HEK293 (cell line): ENCODE measurements around the gene SULT4A1.
A peak's percentile ranks its signal among the peaks of the same experiment; 100 is the strongest.

Experiments used
- CTCF ChIA-PET: fragments of 350-600 bp; formaldehyde crosslinking; extraction: SDS; loops from one replicate; lab custom pipeline; 2021; ENCODE audit warnings: antibody characterized with exemption; lab: Yijun Ruan, JAX
- POLR2A ChIA-PET: fragments of 300-600 bp; formaldehyde crosslinking; extraction: SDS; loops from one replicate; lab custom pipeline; 2020; ENCODE audit warnings: antibody characterized with exemption, inconsistent platforms; lab: Yijun Ruan, JAX
- H3K27ac ChIP-seq: fragments of 200-500 bp; sonication (Bioruptor generic); 2 replicates; pipeline ENCODE4 v1.5.1; 2014; ENCODE audit warnings: low read depth, low read length, control low read depth, inconsistent platforms; ENCODE audit errors: extremely low read depth
- H3K36me3 ChIP-seq, 2 experiments: fragments of 200-500 bp in 1 of 2; sonication (Bioruptor generic) in 1 of 2; 1 replicate in 1 of 2; 2 replicates in 1 of 2; pipeline ENCODE4 v1.5.1; 2014 to 2017; ENCODE audit warnings: inconsistent platforms in 2 of 2, low read length in 2 of 2; ENCODE audit not compliant: control insufficient read depth in 2 of 2, insufficient read depth in 1 of 2
- H3K4me1 ChIP-seq: fragments of 200-500 bp; sonication (Bioruptor generic); 2 replicates; pipeline ENCODE4 v1.5.1; 2014; ENCODE audit warnings: mild to moderate bottlenecking, low read length, inconsistent platforms; ENCODE audit not compliant: control insufficient read depth, insufficient read depth
- H3K4me3 ChIP-seq: 2 replicates; pipeline ENCODE4 v1.5.1; 2011; ENCODE audit warnings: low read depth, mild to moderate bottlenecking, control low read depth, low read length, moderate library complexity
- H3K9me3 ChIP-seq: fragments of 200-500 bp; sonication (Bioruptor generic); 2 replicates; pipeline ENCODE4 v1.5.1; 2014; ENCODE audit warnings: low read depth, low read length, inconsistent platforms; ENCODE audit not compliant: control insufficient read depth, insufficient read depth
- IKZF3 ChIP-seq: fragments of 450-650 bp; IDR thresholded peaks from 2 replicates; pipeline ENCODE4 v1.5.0; 2018; ENCODE audit warnings: missing biosample characterization, mild to moderate bottlenecking, missing genetic modification characterization, moderate library complexity
- SALL2 ChIP-seq: fragments of 450-650 bp; formaldehyde crosslinking; IDR thresholded peaks from 2 replicates; pipeline ENCODE4 v1.5.0; 2017; ENCODE audit warnings: missing biosample characterization, mild to moderate bottlenecking, missing genetic modification characterization, borderline replicate concordance
- SCRT2 ChIP-seq: fragments of 450-650 bp; formaldehyde crosslinking; IDR thresholded peaks from 2 replicates; pipeline ENCODE4 v1.5.1; 2016; ENCODE audit warnings: missing biosample characterization, missing genetic modification characterization
- ZIC2 ChIP-seq: fragments of 450-650 bp; formaldehyde crosslinking; IDR thresholded peaks from 2 replicates; pipeline ENCODE4 v1.5.1; 2016; ENCODE audit warnings: missing biosample characterization, missing genetic modification characterization
- ZNF112 ChIP-seq: fragments of 450-650 bp; formaldehyde crosslinking; IDR thresholded peaks from 2 replicates; pipeline ENCODE4 v1.5.0; 2017; ENCODE audit warnings: missing biosample characterization, missing genetic modification characterization
- ZNF510 ChIP-seq: fragments of 450-650 bp; formaldehyde crosslinking; IDR thresholded peaks from 2 replicates; pipeline ENCODE4 v1.5.1; 2018; ENCODE audit warnings: mild to moderate bottlenecking, missing genetic modification characterization, missing biosample characterization; ENCODE audit not compliant: insufficient replicate concordance
- ZNF514 ChIP-seq: fragments of 450-650 bp; formaldehyde crosslinking; IDR thresholded peaks from 2 replicates; pipeline ENCODE4 v1.5.1; 2016; ENCODE audit warnings: missing biosample characterization, missing genetic modification characterization
- ZNF549 ChIP-seq: fragments of 450-650 bp; IDR thresholded peaks from 2 replicates; pipeline ENCODE4 v1.5.1; 2018; ENCODE audit warnings: missing biosample characterization, missing genetic modification characterization, mild to moderate bottlenecking, inconsistent platforms, moderate library complexity
- ZNF843 ChIP-seq: fragments of 450-650 bp; formaldehyde crosslinking; IDR thresholded peaks from 2 replicates; pipeline ENCODE4 v1.5.1; 2016; ENCODE audit warnings: missing biosample characterization, missing genetic modification characterization
- TF ChIP-seq, protein P1 (sequence below): fragments of 450-650 bp; formaldehyde crosslinking; IDR thresholded peaks from 2 replicates; pipeline ENCODE4 v1.5.1; 2016; ENCODE audit warnings: missing biosample characterization, missing genetic modification characterization
- TF ChIP-seq, protein P2 (sequence below): fragments of 450-650 bp; formaldehyde crosslinking; IDR thresholded peaks from 2 replicates; pipeline ENCODE4 v1.5.1; 2016; ENCODE audit warnings: missing biosample characterization, missing genetic modification characterization
- TF ChIP-seq, protein P3 (sequence below): fragments of 450-650 bp; formaldehyde crosslinking; IDR thresholded peaks from 2 replicates; pipeline ENCODE4 v1.5.1; 2017; ENCODE audit warnings: missing biosample characterization, missing genetic modification characterization

SULT4A1 gene

DNA sequence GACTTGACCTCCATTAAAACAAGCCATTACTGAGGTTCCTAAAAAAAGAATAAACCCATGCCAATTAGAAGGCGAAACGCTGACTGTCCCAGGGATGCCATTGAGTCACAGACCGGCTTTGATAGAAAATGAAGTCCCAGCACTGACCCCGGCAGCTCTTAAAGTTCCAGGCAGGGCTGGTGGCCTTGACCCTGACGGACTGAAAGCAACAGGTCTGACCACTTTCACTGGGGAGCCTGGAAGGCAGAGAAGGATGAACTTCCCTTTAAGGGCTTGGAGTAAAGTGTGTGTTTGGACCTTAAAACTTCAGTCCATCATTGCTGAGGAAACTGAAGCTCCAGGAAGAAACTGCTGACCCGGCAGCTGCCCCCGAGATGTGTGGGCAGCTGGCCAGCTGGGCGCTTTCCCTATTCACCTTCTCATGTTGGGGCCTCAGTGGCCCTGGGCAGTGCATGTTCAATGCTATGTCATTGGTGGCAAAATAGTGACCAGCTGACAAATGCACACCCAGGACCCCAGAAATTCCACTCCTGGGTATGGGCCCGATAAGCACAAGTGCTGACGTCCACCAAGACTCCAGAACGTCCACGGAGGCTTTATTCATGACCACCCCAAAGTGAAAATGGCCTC, 31.3 kb downstream of the SULT4A1 start:
- H3K36me3 ChIP-seq = peaks cover 0 to 42% of the 10 kb centered on the region in 2 experiments; a peak in 1 of 3 replicates
- H3K9me3 ChIP-seq = no peaks in the 10 kb centered on the region
- POLR2A ChIA-PET = no interaction called here
- CTCF ChIA-PET = interaction anchor here (1.1 kb wide), 1 partner anchor 54 kb away, joined by 3 read pairs; no protein-coding TSS in a partner anchor
- TF ChIP-seq IKZF3 (tag by site-specific recombination) = no peak
- peak; percentile 60; the same call in 1 of the 2 replicates for TF ChIP-seq SCRT2 (tag by site-specific recombination)
- no peak for TF ChIP-seq ZNF112
- TF ChIP-seq ZNF843 (tag by site-specific recombination) = no peak
- no peaks in the 10 kb centered on the region; the same call in 1 of the 2 replicates for H3K4me1 ChIP-seq
- H3K27ac ChIP-seq = no peak overlapping the region
- H3K4me3 ChIP-seq = no peak overlapping the region

DNA sequence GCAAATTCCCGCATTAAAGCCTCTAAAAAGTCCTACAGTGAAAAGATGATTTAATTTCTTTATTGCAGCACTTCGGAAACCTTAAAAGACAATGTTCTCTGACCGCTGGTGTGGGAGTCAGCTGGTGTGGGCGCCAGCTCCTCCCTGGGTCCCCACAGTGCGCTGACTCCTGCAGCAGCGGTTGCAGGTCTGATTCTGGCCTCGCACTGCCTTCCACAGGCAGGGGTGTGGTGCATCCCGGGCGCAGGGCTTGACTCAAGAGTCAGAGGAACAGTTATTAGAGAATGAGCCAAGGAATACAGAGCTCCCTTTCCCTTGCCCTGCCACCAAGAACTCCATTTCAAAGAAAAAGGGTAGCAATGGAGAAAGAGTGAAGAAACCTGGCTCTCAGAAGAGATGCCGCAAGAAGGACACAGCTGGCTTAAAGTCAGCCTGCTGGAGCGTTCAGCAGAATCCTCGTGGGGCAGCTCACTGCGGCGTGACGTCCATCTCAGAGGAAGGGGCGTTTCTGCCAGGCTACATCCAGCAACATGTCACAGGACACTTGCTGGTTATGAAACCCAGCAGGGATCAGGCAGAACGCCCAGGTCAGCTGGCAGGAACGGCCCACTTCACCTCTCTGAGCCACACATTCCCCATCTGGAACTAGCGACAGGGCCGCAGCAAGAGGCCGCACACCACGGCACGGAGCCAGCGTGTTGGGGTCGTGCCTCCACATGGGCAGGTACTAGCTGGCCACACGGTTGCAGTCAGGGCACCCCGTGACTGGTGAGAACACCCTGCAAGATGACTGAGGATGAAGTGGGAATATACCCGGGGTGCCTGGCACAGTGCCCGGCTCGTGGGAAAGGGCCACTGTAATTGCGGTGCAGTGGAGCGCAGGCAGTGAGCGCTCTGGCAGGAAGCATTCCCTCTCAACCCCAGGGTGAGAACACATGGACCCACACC, 32.1 kb downstream of the SULT4A1 start:
- no peak overlapping the region for H3K27ac ChIP-seq
- H3K9me3 ChIP-seq = no peaks in the 10 kb centered on the region
- CTCF ChIA-PET = interaction anchor here (0.5 to 1.1 kb wide), 2 partner anchors 55 to 95 kb away, joined by 3 to 4 read pairs; no protein-coding TSS in a partner anchor
- TF ChIP-seq, protein P1, sequence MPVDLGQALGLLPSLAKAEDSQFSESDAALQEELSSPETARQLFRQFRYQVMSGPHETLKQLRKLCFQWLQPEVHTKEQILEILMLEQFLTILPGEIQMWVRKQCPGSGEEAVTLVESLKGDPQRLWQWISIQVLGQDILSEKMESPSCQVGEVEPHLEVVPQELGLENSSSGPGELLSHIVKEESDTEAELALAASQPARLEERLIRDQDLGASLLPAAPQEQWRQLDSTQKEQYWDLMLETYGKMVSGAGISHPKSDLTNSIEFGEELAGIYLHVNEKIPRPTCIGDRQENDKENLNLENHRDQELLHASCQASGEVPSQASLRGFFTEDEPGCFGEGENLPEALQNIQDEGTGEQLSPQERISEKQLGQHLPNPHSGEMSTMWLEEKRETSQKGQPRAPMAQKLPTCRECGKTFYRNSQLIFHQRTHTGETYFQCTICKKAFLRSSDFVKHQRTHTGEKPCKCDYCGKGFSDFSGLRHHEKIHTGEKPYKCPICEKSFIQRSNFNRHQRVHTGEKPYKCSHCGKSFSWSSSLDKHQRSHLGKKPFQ (tag by site-specific recombination) = peak; percentile 75
- TF ChIP-seq ZNF510 = no peak
- TF ChIP-seq, protein P2, sequence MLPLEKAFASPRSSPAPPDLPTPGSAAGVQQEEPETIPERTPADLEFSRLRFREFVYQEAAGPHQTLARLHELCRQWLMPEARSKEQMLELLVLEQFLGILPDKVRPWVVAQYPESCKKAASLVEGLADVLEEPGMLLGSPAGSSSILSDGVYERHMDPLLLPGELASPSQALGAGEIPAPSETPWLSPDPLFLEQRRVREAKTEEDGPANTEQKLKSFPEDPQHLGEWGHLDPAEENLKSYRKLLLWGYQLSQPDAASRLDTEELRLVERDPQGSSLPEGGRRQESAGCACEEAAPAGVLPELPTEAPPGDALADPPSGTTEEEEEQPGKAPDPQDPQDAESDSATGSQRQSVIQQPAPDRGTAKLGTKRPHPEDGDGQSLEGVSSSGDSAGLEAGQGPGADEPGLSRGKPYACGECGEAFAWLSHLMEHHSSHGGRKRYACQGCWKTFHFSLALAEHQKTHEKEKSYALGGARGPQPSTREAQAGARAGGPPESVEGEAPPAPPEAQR (tag by site-specific recombination) = no peak
- TF ChIP-seq ZIC2 (tag by site-specific recombination) = peak; percentile 75
- no peak for TF ChIP-seq ZNF549 (tag by site-specific recombination)
- TF ChIP-seq SALL2 = no peak
- no peak for TF ChIP-seq ZNF514 (tag by site-specific recombination)
- TF ChIP-seq, protein P3, sequence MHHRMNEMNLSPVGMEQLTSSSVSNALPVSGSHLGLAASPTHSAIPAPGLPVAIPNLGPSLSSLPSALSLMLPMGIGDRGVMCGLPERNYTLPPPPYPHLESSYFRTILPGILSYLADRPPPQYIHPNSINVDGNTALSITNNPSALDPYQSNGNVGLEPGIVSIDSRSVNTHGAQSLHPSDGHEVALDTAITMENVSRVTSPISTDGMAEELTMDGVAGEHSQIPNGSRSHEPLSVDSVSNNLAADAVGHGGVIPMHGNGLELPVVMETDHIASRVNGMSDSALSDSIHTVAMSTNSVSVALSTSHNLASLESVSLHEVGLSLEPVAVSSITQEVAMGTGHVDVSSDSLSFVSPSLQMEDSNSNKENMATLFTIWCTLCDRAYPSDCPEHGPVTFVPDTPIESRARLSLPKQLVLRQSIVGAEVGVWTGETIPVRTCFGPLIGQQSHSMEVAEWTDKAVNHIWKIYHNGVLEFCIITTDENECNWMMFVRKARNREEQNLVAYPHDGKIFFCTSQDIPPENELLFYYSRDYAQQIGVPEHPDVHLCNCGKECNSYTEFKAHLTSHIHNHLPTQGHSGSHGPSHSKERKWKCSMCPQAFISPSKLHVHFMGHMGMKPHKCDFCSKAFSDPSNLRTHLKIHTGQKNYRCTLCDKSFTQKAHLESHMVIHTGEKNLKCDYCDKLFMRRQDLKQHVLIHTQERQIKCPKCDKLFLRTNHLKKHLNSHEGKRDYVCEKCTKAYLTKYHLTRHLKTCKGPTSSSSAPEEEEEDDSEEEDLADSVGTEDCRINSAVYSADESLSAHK (tag by site-specific recombination) = no peak
- TF ChIP-seq, all 188 proteins: peak for 2
- Histone ChIP-seq H3K4me3 (no peak overlapping the region), H3K36me3 (peaks cover 0 to 41% of the 10 kb centered on the region in 2 experiments; a peak in 1 of 3 replicates), H3K4me1 (no peaks in the 10 kb centered on the region; the same call in 1 of the 2 replicates)
- POLR2A ChIA-PET = no interaction called here
